ENCODE measurements around the gene CEP120. TPM values are rescaled to one million over a fixed set of nuclear protein-coding genes. Genes with fewer than 3 reads are reported as not detected.
"Not testable (repeated sequence)": the region's sequence is repeated elsewhere in the genome, so short reads cannot be mapped to it uniquely, and the experiment has no call there.

The CEP120 gene
- total RNA-seq, 1 donor: 24.2 TPM

- peak overlapping the region; percentile 93 for H3K4me3 ChIP-seq (ENCODE audit: insufficient read depth, low read length)
- peak overlapping the region; percentile 87 for H3K27ac ChIP-seq (ENCODE audit: low read depth, low read length)
- peaks cover 13% of the 10 kb centered on the region for H3K4me1 ChIP-seq (ENCODE audit: insufficient read depth, low read length)
- peaks cover 38% of the 10 kb centered on the region for H3K79me2 ChIP-seq (ENCODE audit: insufficient read depth, low read length)
- H3K4me2 ChIP-seq (ENCODE audit: insufficient read depth, low read length): peak overlapping the region; percentile 94
- TF ChIP-seq, protein P1, sequence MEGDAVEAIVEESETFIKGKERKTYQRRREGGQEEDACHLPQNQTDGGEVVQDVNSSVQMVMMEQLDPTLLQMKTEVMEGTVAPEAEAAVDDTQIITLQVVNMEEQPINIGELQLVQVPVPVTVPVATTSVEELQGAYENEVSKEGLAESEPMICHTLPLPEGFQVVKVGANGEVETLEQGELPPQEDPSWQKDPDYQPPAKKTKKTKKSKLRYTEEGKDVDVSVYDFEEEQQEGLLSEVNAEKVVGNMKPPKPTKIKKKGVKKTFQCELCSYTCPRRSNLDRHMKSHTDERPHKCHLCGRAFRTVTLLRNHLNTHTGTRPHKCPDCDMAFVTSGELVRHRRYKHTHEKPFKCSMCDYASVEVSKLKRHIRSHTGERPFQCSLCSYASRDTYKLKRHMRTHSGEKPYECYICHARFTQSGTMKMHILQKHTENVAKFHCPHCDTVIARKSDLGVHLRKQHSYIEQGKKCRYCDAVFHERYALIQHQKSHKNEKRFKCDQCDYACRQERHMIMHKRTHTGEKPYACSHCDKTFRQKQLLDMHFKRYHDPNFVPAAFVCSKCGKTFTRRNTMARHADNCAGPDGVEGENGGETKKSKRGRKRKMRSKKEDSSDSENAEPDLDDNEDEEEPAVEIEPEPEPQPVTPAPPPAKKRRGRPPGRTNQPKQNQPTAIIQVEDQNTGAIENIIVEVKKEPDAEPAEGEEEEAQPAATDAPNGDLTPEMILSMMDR (IDR thresholded peaks at IDR 0.05; ENCODE audit: extremely low read depth, low read depth, low read length): no peak
- no peaks in the 10 kb centered on the region for H3K9me3 ChIP-seq (ENCODE audit: low read depth, low read length)
- no peaks in the 10 kb centered on the region for H4K20me1 ChIP-seq (ENCODE audit: insufficient read depth, low read length)
- H3K36me3 ChIP-seq (ENCODE audit: insufficient read depth, low read length): no peaks in the 10 kb centered on the region
- H3K27me3 ChIP-seq (ENCODE audit: insufficient read depth, low read length): no peaks in the 10 kb centered on the region
- H2AFZ ChIP-seq (ENCODE audit: low read length): peak overlapping the region; percentile 97
- DNase-seq (ENCODE audit: insufficient read length, low spot score, missing footprints): peak; percentile 86
These were observed 548 bp downstream of the CEP120 start for GRCh38 chr5:123422433-123423277.

DNA sequence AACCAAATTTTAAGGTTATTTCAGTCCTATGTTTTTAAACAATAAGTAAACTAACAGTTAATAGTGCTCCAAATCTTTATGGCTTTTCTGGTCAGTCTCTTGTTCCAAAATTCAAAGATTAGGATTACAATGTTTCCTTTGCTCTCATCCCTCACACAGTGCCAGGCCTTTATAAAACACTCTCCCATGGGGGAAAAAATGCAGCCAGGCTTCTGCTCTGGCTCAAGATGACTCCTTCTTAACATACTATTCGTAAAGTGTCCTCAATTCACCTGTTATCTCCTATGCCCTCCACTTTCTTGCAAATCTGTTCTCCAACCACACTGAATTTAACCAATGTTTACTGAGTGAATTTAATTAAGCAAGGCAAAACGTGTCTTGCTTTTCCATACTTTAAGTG, 1.4 kb downstream of the CEP120 start:
- H3K79me2 ChIP-seq (ENCODE audit: insufficient read depth, low read length): peaks cover 38% of the 10 kb centered on the region
- no peaks in the 10 kb centered on the region for H3K9me3 ChIP-seq (ENCODE audit: low read depth, low read length)
- peak overlapping the region; percentile 94 for H3K4me2 ChIP-seq (ENCODE audit: insufficient read depth, low read length)
- H3K27me3 ChIP-seq (ENCODE audit: insufficient read depth, low read length): no peaks in the 10 kb centered on the region
- no peak overlapping the region for H2AFZ ChIP-seq (ENCODE audit: low read length)
- no peaks in the 10 kb centered on the region for H3K36me3 ChIP-seq (ENCODE audit: insufficient read depth, low read length)
- H3K4me3 ChIP-seq (ENCODE audit: insufficient read depth, low read length): peak overlapping the region; percentile 93
- H4K20me1 ChIP-seq (ENCODE audit: insufficient read depth, low read length): no peaks in the 10 kb centered on the region
- TF ChIP-seq, protein P1 (IDR thresholded peaks at IDR 0.05; ENCODE audit: extremely low read depth, low read depth, low read length): no peak
- DNase-seq (ENCODE audit: insufficient read length, low spot score, missing footprints): no peak
- peaks cover 13% of the 10 kb centered on the region for H3K4me1 ChIP-seq (ENCODE audit: insufficient read depth, low read length)
- peak overlapping the region; percentile 87 for H3K27ac ChIP-seq (ENCODE audit: low read depth, low read length)

- H3K4me3 ChIP-seq (ENCODE audit: insufficient read depth, low read length): no peak overlapping the region
- TF ChIP-seq, protein P1 (IDR thresholded peaks at IDR 0.05; ENCODE audit: extremely low read depth, low read depth, low read length): no peak
- no peaks in the 10 kb centered on the region for H3K4me1 ChIP-seq (ENCODE audit: insufficient read depth, low read length)
- H3K27ac ChIP-seq (ENCODE audit: low read depth, low read length): no peak overlapping the region
- peaks cover 10% of the 10 kb centered on the region for H3K79me2 ChIP-seq (ENCODE audit: insufficient read depth, low read length)
- no peaks in the 10 kb centered on the region for H3K9me3 ChIP-seq (ENCODE audit: low read depth, low read length)
- no peak for DNase-seq (ENCODE audit: insufficient read length, low spot score, missing footprints)
- H4K20me1 ChIP-seq (ENCODE audit: insufficient read depth, low read length): no peaks in the 10 kb centered on the region
- H2AFZ ChIP-seq (ENCODE audit: low read length): no peak overlapping the region
- H3K36me3 ChIP-seq (ENCODE audit: insufficient read depth, low read length): peaks cover 9% of the 10 kb centered on the region
- no peaks in the 10 kb centered on the region for H3K27me3 ChIP-seq (ENCODE audit: insufficient read depth, low read length)
- H3K4me2 ChIP-seq (ENCODE audit: insufficient read depth, low read length): no peak overlapping the region
These were observed 8.2 kb downstream of the CEP120 start for GRCh38 chr5:123414974-123415373.

- H2AFZ ChIP-seq (ENCODE audit: low read length): no peak overlapping the region
- TF ChIP-seq, protein P1 (IDR thresholded peaks at IDR 0.05; ENCODE audit: extremely low read depth, low read depth, low read length): no peak
- DNase-seq (ENCODE audit: insufficient read length, low spot score, missing footprints): no peak
- peaks cover 9% of the 10 kb centered on the region for H3K36me3 ChIP-seq (ENCODE audit: insufficient read depth, low read length)
- no peak overlapping the region for H3K27ac ChIP-seq (ENCODE audit: low read depth, low read length)
- no peak overlapping the region for H3K4me3 ChIP-seq (ENCODE audit: insufficient read depth, low read length)
- H4K20me1 ChIP-seq (ENCODE audit: insufficient read depth, low read length): no peaks in the 10 kb centered on the region
- H3K27me3 ChIP-seq (ENCODE audit: insufficient read depth, low read length): no peaks in the 10 kb centered on the region
- no peaks in the 10 kb centered on the region for H3K79me2 ChIP-seq (ENCODE audit: insufficient read depth, low read length)
- no peak overlapping the region for H3K4me2 ChIP-seq (ENCODE audit: insufficient read depth, low read length)
- H3K9me3 ChIP-seq (ENCODE audit: low read depth, low read length): no peaks in the 10 kb centered on the region
- H3K4me1 ChIP-seq (ENCODE audit: insufficient read depth, low read length): no peaks in the 10 kb centered on the region
These were observed 11.0 kb downstream of the CEP120 start for GRCh38 chr5:123412206-123412605.

GRCh38 chr5:123401999-123402398, 21.2 kb downstream of the CEP120 start:
- not testable (repeated sequence) for DNase-seq (ENCODE audit: insufficient read length, low spot score, missing footprints); H3K27me3 ChIP-seq (ENCODE audit: insufficient read depth, low read length); H4K20me1 ChIP-seq (ENCODE audit: insufficient read depth, low read length); H3K79me2 ChIP-seq (ENCODE audit: insufficient read depth, low read length); H3K9me3 ChIP-seq (ENCODE audit: low read depth, low read length); H3K4me2 ChIP-seq (ENCODE audit: insufficient read depth, low read length); H3K4me3 ChIP-seq (ENCODE audit: insufficient read depth, low read length); H3K4me1 ChIP-seq (ENCODE audit: insufficient read depth, low read length); H3K27ac ChIP-seq (ENCODE audit: low read depth, low read length); H2AFZ ChIP-seq (ENCODE audit: low read length)
- peaks cover 11% of the 10 kb centered on the region for H3K36me3 ChIP-seq (ENCODE audit: insufficient read depth, low read length)

All from osteoblast (primary cell).